ENCODE measurements around the gene FRY.

DNA sequence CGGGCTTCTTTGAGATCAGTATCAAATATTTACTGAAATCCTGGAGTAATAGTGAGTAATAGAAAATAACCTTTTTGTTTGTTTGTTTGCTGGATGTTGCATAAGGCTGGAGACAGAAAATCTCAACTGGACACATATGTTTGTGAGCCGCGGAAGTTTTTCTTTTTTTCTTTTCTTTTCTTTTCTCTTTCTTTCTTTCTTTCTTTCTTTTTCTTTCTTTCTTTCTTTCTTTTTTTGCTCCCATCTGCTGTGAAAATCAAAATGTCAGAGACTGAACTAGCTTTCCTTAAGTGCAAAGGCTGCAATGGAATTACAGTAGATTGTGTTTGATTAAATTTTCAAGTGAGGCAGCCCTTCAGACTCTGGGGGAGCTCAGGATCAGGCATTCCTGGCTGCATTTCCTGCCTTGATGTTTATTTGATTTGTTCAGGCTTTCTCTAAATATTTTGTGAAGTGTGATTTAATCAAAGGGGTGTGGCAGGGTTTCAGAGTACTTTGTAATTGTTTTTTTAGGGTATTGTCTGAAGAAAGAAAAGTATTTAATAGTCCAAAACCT lies 319 bp downstream of the FRY start:
- TF ChIP-seq, protein P1, sequence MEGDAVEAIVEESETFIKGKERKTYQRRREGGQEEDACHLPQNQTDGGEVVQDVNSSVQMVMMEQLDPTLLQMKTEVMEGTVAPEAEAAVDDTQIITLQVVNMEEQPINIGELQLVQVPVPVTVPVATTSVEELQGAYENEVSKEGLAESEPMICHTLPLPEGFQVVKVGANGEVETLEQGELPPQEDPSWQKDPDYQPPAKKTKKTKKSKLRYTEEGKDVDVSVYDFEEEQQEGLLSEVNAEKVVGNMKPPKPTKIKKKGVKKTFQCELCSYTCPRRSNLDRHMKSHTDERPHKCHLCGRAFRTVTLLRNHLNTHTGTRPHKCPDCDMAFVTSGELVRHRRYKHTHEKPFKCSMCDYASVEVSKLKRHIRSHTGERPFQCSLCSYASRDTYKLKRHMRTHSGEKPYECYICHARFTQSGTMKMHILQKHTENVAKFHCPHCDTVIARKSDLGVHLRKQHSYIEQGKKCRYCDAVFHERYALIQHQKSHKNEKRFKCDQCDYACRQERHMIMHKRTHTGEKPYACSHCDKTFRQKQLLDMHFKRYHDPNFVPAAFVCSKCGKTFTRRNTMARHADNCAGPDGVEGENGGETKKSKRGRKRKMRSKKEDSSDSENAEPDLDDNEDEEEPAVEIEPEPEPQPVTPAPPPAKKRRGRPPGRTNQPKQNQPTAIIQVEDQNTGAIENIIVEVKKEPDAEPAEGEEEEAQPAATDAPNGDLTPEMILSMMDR (IDR thresholded peaks at IDR 0.05 in 8 of 11, conservative IDR thresholded peaks at IDR 0.05 in 3 of 11) = no peak
- no peak for TF ChIP-seq POLR2A (IDR thresholded peaks at IDR 0.05)
